Left ventricle myocardium superior (tissue), 1 donor: Measurements from ENCODE around the gene GPS1. TPM values are rescaled to one million over a fixed set of nuclear protein-coding genes. Genes with fewer than 3 reads are reported as not detected.

Experiments
- ATAC-seq: fragments of 200-7000 bp; cut with Tn5 transposase; one replicate; pipeline ENCODE4 v1.9.1; 2020; ENCODE audit warnings: mild to moderate bottlenecking, moderate library complexity
- DNase-seq: peaks from one replicate; pipeline ENCODE4 v3.0.0-alpha.2; 2020
- intact Hi-C: fragments of 100-400 bp; cut with micrococcal nuclease; formaldehyde crosslinking; loops from one replicate; pipeline ENCODE4 v1.11.0; 2022
- total RNA-seq: library from RNA; stranded (reverse); fragmentation: NEBNext Ultra II Directional; extraction: Animal tissue kit (Norgen Biotek cat#: 25700); gene quantifications from one replicate; pipeline ENCODE4 v1.2.1, GENCODE V29; 2021
- donor health status: DM: no; HTN: yes; CAD: no; lungs with severe emphysema.

The GPS1 gene
- total RNA-seq, 1 donor from 2014 or later: 90.6 TPM

DNA sequence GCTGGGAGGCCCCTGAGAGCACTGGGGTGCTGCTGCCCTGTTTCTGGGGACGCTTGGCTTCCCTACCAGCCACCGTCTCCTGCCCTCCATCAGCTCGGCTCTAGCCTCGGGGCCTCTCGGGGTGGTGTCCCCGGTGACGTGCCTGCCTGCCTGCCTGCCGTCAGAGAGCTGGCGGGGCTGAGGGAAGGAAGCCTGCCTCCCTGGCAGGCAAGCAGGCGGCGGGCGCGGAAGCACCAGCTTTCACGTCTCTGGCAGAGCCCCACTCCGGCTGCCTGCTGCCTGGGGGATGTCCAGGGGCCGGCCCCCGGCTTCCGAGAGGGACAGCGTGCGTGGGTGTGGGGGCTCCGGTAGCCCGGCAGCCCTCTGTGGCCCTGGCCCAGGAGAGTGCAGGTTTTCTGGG, 38.4 kb upstream of the GPS1 start:
- peak; percentile 65 for ATAC-seq
- peak; percentile 74 for DNase-seq
- intact Hi-C loops: no loop called here

DNA sequence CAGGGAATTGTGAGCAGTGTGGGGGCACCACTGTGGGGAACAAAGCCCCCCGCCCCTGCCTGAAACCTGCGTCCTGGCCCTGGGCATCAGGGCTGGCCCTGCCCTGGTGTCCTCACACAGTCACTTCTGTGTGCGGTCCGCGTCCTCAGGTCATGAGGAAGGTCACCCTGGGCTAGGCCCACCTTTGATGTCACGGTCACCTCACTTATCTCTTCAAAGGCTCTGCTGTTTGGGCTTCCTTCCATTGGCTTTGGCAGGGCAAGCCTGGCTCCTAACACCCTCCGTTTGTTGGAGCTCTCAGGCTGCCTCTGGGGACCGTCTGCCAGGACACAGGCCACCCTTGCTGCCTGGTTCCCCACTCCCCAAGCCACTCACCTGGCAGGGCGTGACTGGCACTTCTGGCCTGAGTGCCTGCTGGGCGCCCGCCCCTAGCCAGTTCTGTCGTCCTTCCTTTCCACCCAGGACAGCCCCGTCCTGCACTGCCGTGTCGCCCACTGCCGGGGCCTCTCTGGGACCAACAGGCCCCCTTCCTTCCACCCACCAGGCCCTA, 37.9 kb upstream of the GPS1 start:
- ATAC-seq (peak; percentile 73), DNase-seq (peak; percentile 73)
- intact Hi-C loops: no loop called here

DNA sequence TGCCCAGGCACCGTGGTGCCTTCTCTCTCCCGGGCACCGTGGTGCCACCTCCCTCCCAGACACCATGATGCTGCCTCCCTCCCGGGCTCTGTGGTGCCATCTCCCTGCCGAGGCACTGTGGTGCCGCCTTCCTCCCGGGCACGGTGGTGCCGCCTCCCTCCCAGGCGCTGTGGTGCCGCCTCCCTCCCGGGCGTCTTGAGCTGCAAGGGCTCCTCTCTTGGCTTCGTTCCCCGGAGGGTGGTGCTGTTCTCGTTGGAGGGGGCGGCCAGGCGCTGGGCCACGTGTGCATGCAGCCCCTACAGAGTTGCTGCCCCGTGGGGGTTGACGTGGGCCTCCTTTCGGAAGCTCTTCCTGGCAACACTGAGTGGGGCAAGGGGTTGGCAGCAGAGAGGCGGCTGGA, 37.3 kb upstream of the GPS1 start:
- ATAC-seq (peak; percentile 3), DNase-seq (no peak)
- intact Hi-C loops: no loop called here

DNA sequence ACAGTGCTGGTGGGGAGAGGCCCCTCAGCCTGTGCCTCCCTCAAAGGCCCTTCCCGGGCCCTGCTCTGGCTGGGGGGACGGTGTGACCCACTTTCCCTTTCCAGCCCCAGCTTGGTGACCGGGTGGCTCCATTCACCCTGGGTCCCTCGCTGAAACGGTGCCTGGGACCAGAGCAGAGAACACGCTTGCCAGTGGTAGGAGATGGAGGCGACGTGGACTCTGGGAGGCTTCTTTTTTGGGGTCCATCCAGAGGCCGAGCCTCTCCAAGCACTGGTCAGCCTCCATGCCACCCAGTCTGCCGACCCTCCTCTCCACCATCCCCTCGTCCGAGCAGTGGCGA, 36.8 kb upstream of the GPS1 start:
- no peak for DNase-seq
- no peak for ATAC-seq
- intact Hi-C loops: no loop called here

DNA sequence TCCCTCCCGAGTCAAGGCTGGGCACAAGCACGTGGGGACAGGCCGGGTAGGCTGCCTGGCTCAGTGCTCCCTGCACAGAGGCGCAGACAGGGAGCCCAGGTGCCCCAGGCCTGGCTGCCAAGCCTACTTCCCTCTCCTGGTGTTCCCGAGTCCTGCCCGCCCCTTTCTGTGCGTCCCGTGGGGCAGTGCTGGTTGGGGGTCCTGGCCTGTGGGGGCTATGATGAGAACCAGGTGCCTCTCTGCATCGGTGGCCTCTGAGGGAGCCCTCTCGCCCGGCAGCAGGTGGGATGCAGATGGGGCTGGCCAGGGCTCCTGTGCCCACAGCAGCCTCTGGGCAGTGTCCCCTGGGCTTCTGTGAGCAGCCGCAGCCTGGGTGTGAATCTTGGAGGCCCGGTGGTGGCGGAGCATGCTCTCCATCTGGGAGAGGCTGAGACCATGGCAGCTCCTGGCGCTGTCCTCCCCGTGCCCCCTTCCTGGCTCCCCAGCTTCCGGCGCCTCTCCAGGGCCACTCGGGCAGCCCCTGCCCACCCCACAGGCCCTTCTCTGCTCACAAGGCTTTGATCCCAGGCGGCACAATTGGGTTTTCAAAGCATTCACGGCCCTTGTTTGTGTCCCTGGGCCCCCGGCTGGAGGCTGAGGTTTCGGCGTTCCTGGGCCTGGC, 36.3 kb upstream of the GPS1 start:
- intact Hi-C loops: no loop called here
- ATAC-seq (no peak), DNase-seq (no peak)

DNA sequence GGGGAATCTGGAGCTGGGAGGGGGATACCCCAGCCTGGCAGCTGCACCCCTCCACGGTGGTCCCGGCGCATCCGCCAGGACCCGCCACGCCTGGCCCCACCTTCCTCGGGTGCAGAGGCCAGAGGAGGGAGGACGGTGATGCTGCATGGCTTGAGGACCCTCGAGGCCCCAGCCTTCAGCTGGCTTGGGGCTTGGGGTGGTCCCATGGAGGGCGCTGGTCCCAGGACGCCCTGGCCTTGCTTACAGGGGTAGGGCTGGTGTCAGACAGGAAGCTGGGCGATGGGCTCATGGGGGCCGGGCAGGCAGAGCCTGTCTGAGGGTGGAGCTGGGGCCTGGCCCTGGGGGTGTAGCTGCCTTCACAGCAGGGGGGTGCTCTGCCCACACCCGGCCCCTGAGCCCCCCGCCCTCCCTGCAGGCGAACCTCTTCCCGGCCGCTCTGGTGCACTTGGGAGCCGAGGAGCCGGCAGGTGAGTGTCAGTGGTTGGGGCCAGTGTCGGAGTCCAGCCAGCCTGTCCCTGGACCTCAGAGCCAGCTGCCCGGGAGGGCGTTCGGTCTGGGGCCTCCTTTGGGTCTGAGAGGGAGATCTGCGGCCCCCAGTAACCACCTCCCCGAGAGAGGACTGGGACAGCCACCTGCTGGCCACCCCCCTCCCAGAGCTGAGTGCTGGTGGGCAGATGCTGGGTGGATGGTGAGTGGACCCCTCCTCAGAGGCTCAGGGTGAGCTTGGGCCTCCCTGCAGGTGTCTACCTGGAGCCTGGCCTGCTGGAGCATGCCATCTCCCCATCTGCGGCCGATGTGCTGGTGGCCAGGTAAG, 35.4 kb upstream of the GPS1 start:
- intact Hi-C loops: no loop called here
- no peak for DNase-seq
- no peak for ATAC-seq

DNA sequence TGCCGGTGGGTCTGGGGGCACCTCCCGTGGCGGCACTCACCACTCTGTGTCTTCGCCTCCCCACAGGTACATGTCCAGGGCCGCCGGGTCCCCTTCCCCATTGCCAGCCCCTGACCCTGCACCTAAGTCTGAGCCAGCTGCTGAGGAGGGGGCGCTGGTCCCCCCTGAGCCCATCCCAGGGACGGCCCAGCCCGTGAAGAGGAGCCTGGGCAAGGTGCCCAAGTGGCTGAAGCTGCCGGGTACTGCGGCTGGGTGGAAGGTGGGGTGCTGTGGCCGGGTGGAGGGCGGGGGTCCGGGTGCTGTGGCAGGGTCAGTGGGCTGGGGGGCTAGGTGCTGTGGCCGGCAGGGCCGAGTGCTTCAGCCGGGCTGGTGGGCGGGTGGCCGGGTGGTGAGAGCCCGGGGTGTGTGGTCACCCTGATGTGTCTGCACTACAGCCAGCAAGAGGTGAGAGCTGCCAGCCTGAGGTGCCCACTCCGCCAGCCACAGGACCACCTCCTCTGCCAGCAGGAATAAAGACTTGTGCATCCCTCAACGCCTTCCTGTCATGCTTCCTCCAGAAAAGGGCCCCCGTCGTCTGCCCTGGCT, 34.7 kb upstream of the GPS1 start:
- ATAC-seq (no peak), DNase-seq (no peak)
- intact Hi-C loops: no loop called here

DNA sequence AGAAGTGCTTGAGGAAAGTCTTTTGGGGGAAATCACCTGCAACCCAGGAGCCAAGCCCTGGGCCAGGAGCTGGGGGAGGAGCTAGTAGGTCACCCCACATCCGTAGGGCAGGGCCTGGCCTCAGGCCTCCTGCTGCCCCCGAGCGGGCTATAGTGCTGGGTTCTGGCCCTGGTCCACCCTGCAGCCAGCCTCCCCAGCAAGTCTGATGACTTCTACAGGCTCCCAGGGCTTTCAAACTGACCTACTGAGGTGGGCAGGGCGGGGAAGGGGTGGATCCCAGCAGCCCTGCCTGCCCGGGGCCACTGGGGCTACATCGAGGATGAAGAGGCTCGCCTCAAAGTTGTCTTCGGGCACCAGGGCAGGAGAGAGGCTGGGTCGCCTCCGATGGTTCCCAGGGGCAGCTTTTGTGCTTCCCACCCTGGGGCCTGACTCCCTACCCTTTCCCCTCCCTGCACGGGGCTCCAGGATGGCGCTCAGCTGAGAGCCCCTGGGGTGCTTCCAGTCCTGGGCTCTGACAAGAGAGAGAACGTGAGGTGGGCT, 34.0 kb upstream of the GPS1 start:
- intact Hi-C loops: no loop called here
- ATAC-seq (no peak), DNase-seq (no peak)

DNA sequence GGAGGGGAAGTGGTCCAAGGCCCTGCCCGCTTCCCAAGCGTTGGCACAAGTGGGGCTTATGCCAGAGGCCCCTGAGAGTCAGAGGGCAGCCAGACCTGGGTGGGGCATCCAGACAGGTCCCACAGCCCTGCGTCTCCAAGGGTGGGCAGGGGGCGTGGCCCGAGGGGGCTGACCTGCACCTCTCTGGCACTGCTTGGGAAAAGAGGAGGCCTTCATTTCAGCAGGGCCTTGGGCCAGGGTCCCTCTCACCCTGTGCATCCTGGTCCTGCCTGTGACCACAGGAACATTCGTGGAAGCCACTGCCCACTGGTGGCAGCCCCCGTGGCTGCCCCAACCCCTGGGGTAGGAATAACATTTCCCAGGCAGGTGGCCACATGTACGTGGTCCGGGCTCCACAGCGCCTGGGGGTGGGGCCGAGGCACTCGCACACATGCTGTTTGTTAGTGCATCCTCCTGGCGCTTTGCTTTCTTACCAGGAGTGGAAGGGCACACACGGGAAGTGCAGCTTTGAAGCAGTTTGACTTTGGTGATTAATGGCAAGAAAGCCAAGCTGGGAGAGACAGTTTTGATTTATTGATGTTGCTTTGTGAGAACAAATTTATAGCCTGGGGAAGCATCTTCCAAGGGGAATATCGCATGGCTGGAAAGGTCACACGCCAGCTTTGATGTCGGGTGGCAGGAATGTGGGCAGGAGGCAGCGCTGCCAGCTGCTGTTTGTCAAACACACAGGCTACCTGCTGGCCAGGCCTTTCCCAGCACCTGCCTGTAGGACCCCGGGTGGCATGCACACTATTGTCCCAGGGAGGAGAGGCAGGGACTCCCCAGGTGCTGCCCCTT, 33.3 kb upstream of the GPS1 start:
- DNase-seq: no peak
- intact Hi-C loops: no loop called here
- ATAC-seq: no peak

DNA sequence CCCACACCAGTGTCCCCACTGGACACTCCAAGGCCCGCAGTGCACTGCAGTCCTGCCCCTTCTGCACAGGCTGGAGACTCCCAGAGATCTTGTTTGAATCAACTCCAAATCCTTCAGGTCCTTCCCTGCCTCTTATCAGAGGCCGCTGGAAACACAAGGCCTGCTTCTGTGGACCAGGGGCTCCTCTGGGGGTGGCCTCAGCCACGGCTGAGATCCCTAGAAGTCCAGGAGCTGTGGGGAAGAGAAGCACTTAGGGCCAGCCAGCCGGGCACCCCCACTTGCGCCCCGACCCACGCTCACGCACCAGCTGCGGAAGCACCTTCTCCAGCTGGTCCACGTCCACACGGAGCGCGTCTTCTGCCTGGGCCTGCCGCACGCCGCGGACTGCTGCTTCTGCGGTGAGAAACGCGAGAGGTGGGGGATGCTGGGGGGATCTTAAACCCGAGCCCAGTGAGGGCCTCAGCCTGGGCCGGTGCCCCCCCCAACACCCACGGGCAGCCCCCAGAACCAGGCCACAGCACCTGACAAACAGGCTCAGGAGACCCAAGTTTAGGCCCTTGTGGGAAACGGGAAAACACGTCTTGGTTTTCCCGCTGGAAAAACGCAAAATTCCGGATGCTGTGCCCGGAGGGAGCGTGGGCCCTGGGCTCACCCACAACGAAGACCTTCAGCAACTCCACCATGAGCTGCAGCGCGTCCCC, 32.6 kb upstream of the GPS1 start:
- ATAC-seq (no peak), DNase-seq (no peak)
- intact Hi-C loops: no loop called here

DNA sequence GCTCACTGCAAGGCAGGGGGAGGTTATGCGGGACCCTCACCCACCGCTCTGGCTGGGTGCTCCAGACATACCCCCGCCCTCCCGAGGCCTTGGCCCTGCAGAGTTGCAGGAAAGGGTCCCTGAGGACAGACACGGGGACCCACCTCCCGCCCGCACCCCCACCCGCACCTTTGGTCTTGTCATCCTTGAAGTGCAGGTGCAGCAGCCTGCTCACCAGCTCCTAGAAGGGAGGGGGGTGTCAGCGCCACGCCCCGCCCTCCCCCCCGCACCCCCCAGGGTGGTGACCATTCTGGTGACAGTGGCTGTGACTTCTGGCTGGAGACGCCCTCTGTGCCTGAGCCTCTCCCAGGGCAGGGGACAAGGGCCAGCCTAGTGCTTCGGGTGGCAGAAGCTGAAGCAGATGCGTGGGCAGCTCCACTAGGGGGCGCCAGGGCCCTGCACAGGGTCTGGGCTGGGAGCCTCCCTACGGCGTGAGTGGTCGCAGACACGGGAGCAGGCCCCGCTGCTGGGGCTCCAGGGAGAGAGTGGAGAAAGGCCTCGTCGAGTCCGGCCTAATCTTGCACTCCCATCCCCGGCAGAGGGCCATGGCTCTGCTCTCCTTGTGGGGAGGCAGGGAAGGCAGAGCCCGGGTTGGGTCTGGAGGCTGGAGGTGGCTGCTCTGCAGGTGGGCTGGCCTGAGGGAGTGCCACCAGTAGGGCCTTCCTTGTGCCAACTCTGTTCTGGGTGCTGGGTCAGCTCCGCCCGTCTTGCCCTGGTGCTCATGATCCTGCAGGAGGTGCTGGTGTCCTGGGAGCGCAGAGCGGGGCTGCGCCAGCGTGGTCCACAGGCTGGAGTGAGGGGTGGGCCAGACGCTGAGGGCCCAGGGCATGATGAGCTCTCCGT, 31.8 kb upstream of the GPS1 start:
- ATAC-seq (no peak), DNase-seq (peak; percentile 75)
- intact Hi-C loops: loop anchor here (10.0 kb wide), 1 partner anchor 65 kb away; no protein-coding TSS in a partner anchor

DNA sequence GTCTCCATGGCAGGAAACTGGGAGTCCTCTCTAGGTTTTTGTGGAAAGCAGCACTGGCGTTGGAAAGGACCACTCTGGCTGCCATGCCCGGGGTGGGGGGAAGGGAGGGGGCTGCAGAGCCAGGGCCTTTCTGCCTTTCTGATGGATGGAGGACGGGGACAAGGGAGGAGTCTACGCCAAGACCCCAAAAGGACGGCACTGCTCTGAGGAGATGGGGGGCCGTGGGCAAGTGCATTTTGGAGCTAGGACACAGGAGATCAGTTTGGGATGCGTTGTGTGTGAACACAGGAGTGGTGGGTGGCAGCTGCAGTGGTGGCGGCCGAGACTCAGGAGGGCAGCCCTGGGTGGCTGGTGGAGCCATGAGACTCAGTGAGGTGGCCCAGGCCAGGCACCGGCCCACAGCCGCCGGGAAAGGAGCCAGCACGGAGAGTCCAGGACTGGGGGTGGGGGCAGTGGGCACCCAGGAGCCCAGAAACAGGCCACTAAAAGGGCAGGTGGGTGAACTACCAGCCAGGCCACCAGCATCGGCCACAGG, 31.1 kb upstream of the GPS1 start:
- ATAC-seq (no peak), DNase-seq (no peak)
- intact Hi-C loops: loop anchor here (10.0 kb wide), 1 partner anchor 66 kb away; no protein-coding TSS in a partner anchor

DNA sequence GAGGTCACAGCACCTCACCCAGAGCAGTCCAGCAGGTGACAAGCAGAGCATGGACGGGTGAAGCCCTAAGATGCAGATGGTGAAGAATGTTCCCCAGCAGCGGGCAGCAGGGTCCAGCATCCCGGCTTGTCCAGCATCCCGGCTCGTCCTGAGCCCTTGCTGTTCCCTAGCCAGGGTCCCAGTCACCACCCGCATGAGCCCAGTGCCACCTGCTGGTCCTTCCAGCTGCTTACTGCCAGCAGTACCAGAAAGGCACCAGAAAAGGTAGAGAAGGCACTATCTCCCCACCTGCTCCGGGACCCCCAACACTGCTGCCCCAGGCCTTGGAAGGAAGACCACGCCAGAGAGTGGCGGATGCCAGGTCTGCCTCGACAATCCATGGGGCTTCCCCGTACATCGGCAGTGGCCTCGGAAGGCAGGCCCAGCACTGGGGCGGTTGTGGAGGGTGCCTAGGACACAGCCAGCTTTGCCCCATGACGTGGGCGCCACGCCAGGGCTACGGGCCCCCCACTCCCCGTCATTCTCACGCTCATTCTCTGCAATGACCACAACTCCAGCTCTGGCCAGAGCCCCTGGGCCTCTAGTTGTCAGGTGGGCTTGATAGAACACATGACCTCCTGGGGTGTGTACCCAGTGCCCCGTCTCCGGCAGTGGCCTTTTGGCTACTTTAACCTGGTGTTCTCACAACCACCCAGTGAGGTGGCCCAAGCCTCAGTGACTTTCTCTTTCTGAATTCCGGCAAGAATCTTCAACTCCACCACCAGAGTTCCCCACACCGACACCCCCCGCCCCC, 30.4 kb upstream of the GPS1 start:
- peak; percentile 86 for DNase-seq

DNA sequence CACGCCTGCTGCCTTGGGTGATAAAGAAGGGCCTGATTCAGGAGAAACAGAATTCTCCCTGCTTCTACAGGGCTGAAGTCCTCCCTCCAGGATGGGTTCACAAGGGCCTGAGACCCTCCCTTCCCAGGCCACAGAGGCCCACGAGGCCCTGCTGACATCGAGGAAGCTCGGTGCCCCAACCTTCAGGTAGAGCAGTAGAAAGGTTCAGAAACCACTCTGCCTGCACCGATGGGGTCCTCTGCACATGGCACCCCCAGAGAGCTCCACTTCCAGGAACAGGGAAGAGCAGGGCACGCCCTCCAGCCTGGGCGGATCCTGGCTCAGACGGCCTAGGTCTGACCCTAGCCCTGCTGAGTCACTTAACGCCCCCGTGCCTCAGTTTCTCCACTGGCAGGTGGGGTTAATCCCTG, 29.8 kb upstream of the GPS1 start:
- DNase-seq (no peak), ATAC-seq (no peak)
- intact Hi-C loops: loop anchor here (10.0 kb wide), 1 partner anchor 67 kb away; no protein-coding TSS in a partner anchor

More for the DNA sequence above, 30.4 kb upstream of the GPS1 start:
- peak; percentile 31 for ATAC-seq
- intact Hi-C loops: loop anchor here (10.0 kb wide), 1 partner anchor 67 kb away; no protein-coding TSS in a partner anchor

DNA sequence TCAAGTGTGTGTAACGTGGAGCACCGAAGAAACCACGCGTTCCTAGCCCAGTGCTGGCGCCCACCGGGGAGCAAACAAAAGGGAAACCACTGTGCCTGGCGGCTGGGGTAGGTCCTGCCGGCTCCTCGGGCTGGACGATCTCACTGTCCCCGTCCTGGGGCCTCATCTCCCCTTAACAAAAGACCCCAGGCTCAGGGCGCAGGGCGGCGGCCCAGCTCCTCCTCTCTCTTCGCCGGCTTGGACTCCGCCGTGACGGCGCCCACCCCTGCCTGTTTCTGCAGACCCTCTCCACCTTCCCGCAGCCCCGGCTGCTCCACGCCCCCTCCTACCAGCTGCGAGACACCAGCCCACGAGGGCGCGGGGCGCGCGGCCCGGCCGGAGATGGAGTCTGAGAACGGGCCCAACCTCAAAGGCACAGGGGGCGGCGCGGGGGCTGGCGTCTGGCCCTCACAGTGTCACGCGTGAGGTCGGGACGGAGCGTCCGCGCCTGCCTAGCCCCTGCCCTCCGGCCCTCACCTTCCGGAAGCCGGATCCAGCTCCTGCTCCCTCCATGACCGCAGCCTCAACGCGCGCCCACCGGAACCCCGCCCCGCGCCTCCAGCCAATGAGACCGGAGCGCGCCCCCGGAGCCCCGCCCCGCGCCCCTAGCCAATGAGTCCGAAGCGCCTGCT, 29.3 kb upstream of the GPS1 start, which contains the start of gene CENPX:
TSS of gene CENPX (minus strand) at position 569 of the 671 bp plus-strand sequence. CDS start at position 552, 17 bp downstream.
- intact Hi-C loops: loop anchor here (10.0 kb wide), 1 partner anchor 68 kb away; no protein-coding TSS in a partner anchor
- no peak for ATAC-seq
- no peak for DNase-seq
